WTC11 (cell line): ENCODE results near the gene ARPC5. TPM values are rescaled to one million over a fixed set of nuclear protein-coding genes. Genes with fewer than 3 reads are reported as not detected.

Experiments used
- ATAC-seq: fragments of 200-7000 bp; cut with Tn5 transposase; 2 replicates; pipeline ENCODE4 v1.10.0; 2021; ENCODE audit warnings: mild to moderate bottlenecking, moderate library complexity
- CTCF ChIA-PET: fragments of 300-600 bp; sonication (Branson Sonifier 250); formaldehyde crosslinking; loops from one replicate; lab custom pipeline; 2021; ENCODE audit warnings: antibody characterized with exemption; lab: Charles Lee
- POLR2A ChIA-PET: fragments of 350-600 bp; sonication (Branson Sonifier 250); formaldehyde crosslinking; loops from one replicate; lab custom pipeline; 2021; ENCODE audit warnings: antibody characterized with exemption; lab: Charles Lee
- DNase-seq: peaks from one replicate; pipeline ENCODE4 v3.0.0; 2021; ENCODE audit warnings: low spot score
- H3K27ac Mint-ChIP-seq: 2 replicates; pipeline ENCODE4 v1.8.0; 2021; ENCODE audit warnings: mixed read lengths
- H3K27me3 Mint-ChIP-seq: 2 replicates; pipeline ENCODE4 v1.8.0; 2021; ENCODE audit warnings: low read depth, mild to moderate bottlenecking, moderate library complexity, mixed read lengths
- H3K36me3 Mint-ChIP-seq: 2 replicates; pipeline ENCODE4 v1.8.0; 2021; ENCODE audit warnings: mixed read lengths
- H3K4me1 Mint-ChIP-seq: 2 replicates; pipeline ENCODE4 v1.8.0; 2022; ENCODE audit warnings: mixed read lengths
- H3K4me3 Mint-ChIP-seq: 2 replicates; pipeline ENCODE4 v1.8.0; 2021; ENCODE audit warnings: mild to moderate bottlenecking, moderate library complexity, mixed read lengths
- H3K9me3 Mint-ChIP-seq: 2 replicates; pipeline ENCODE4 v1.8.0; 2021; ENCODE audit warnings: mixed read lengths
- CREB1 ChIP-seq: sonication (generic); formaldehyde crosslinking; IDR thresholded peaks from 2 replicates; pipeline ENCODE4 v1.8.0; 2023; ENCODE audit warnings: mild to moderate bottlenecking, missing genetic modification reagents
- FOXK1 ChIP-seq: sonication (generic); formaldehyde crosslinking; IDR thresholded peaks from 2 replicates; pipeline ENCODE4 v1.8.0; 2022; ENCODE audit warnings: mild to moderate bottlenecking, moderate library complexity, missing genetic modification reagents
- FOXP1 ChIP-seq: sonication (generic); formaldehyde crosslinking; IDR thresholded peaks from 2 replicates; pipeline ENCODE4 v1.8.0; 2022; ENCODE audit warnings: missing genetic modification reagents, mild to moderate bottlenecking, moderate library complexity, borderline replicate concordance
- NR2C2 ChIP-seq: sonication (generic); formaldehyde crosslinking; IDR thresholded peaks from 2 replicates; pipeline ENCODE4 v1.8.0; 2022; ENCODE audit warnings: mild to moderate bottlenecking, missing genetic modification reagents
- TEAD4 ChIP-seq: sonication (generic); formaldehyde crosslinking; IDR thresholded peaks from 2 replicates; pipeline ENCODE4 v1.8.0; 2022; ENCODE audit warnings: mild to moderate bottlenecking, missing genetic modification reagents
- ZNF121 ChIP-seq: sonication (generic); formaldehyde crosslinking; IDR thresholded peaks from 2 replicates; pipeline ENCODE4 v1.8.0; 2023; ENCODE audit warnings: missing genetic modification reagents
- ZNF423 ChIP-seq: fragments of 250-450 bp; sonication (Bioruptor Pico); IDR thresholded peaks from 2 replicates; pipeline ENCODE4 v2.1.2; 2022; ENCODE audit warnings: mild to moderate bottlenecking, moderate library complexity
- total RNA-seq: library from RNA; stranded (reverse); gene quantifications from 3 replicates; pipeline ENCODE4 v1.2.3, GENCODE V29; 2021
- TF ChIP-seq, protein P1 (sequence below): sonication (generic); formaldehyde crosslinking; IDR thresholded peaks from 2 replicates; pipeline ENCODE4 v1.8.1; 2022; ENCODE audit warnings: missing genetic modification reagents, borderline replicate concordance
- TF ChIP-seq, protein P2 (sequence below): sonication (generic); formaldehyde crosslinking; IDR thresholded peaks from 2 replicates; pipeline ENCODE4 v1.8.0; 2022; ENCODE audit warnings: mild to moderate bottlenecking, missing genetic modification reagents
- TF ChIP-seq, protein P3 (sequence below): sonication (generic); formaldehyde crosslinking; IDR thresholded peaks from 2 replicates; pipeline ENCODE4 v1.8.0; 2022; ENCODE audit warnings: mild to moderate bottlenecking, missing genetic modification reagents
- TF ChIP-seq, protein P4 (sequence below): sonication (generic); formaldehyde crosslinking; IDR thresholded peaks from 2 replicates; pipeline ENCODE4 v1.8.1; 2022; ENCODE audit warnings: mild to moderate bottlenecking, missing genetic modification reagents, moderate library complexity, borderline replicate concordance
- TF ChIP-seq, protein P5 (sequence below): fragments of 250-450 bp; sonication (Bioruptor Pico); IDR thresholded peaks from 2 replicates; pipeline ENCODE4 v1.9.0; 2021; ENCODE audit warnings: mild to moderate bottlenecking, borderline replicate concordance

ARPC5 gene
- total RNA-seq, 1 experiment from 2014 or later, result 51.7 TPM

DNA sequence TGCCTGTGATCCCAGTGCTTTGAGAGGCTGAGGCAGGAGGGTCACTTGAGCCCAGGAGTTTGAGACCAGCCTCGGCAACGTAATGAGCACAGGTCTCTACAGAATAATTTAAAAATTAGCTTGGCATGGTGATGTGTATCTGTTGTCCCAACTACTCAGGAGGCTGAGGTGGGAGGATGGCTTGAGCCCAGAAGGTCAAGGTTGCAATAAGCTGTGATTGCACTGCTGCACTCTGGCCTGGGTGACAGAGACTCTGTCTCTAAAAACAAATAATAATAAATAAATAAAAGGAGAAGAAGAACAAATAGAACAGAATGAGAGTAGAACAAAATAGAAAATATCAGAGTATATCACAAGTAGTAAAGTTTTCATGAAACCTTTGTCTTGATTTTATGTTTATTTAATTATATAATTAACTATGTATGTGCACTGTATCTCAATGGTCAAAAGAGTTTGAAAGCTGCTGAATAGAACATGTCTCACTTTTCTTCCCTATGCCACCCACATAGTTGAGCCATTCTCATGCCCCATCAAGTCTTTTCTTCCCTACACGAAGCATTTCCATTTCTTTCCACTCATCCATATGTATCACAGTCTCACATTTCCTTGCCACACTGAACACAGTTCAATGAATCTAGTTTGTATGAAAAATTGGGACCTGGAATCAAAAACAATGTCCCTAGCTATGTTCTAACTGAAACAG, 40.5 kb upstream of the ARPC5 start (continued):
- TF ChIP-seq, protein P1, sequence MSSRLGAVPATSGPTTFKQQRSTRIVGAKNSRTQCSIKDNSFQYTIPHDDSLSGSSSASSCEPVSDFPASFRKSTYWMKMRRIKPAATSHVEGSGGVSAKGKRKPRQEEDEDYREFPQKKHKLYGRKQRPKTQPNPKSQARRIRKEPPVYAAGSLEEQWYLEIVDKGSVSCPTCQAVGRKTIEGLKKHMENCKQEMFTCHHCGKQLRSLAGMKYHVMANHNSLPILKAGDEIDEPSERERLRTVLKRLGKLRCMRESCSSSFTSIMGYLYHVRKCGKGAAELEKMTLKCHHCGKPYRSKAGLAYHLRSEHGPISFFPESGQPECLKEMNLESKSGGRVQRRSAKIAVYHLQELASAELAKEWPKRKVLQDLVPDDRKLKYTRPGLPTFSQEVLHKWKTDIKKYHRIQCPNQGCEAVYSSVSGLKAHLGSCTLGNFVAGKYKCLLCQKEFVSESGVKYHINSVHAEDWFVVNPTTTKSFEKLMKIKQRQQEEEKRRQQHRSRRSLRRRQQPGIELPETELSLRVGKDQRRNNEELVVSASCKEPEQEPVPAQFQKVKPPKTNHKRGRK, result no peak
- TF ChIP-seq ZNF423 (CRISPR knock-in tag), result no peak
- TF ChIP-seq, protein P2, sequence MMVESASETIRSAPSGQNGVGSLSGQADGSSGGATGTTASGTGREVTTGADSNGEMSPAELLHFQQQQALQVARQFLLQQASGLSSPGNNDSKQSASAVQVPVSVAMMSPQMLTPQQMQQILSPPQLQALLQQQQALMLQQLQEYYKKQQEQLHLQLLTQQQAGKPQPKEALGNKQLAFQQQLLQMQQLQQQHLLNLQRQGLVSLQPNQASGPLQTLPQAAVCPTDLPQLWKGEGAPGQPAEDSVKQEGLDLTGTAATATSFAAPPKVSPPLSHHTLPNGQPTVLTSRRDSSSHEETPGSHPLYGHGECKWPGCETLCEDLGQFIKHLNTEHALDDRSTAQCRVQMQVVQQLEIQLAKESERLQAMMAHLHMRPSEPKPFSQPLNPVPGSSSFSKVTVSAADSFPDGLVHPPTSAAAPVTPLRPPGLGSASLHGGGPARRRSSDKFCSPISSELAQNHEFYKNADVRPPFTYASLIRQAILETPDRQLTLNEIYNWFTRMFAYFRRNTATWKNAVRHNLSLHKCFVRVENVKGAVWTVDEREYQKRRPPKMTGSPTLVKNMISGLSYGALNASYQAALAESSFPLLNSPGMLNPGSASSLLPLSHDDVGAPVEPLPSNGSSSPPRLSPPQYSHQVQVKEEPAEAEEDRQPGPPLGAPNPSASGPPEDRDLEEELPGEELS (CRISPR knock-in tag), result no peak
- TF ChIP-seq FOXK1 (CRISPR knock-in tag), result no peak
- TF ChIP-seq, protein P3, sequence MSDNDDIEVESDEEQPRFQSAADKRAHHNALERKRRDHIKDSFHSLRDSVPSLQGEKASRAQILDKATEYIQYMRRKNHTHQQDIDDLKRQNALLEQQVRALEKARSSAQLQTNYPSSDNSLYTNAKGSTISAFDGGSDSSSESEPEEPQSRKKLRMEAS (CRISPR knock-in tag), result no peak

DNA sequence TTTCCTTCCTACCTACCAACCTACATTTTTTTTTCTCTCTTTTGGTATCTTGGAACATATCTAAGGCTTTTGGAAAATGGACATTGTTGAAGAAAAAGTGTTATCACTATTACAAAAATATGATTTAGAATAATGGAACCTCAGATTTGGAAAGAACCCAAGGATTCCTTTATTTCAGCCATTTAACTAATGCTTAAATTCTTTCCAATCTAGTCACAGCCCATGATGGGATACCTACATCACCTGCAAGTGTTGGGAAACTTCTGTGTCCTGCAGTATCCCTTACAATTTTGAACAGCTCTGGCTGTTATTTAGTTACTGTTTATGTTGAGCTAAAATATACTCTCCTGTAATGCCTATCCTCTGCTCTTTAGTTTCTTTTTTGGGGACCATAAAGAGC, 39.8 kb upstream of the ARPC5 start:
- no peak for ATAC-seq
- H3K9me3 Mint-ChIP-seq, result peaks cover 18% of the 10 kb centered on the region
- H3K27me3 Mint-ChIP-seq, result no peaks in the 10 kb centered on the region
- ChIA-PET POLR2A (no interaction called here), CTCF (no interaction called here)
- TF ChIP-seq TEAD4, result no peak
- no peak for TF ChIP-seq FOXP1 (CRISPR knock-in tag)
- TF ChIP-seq, protein P4, sequence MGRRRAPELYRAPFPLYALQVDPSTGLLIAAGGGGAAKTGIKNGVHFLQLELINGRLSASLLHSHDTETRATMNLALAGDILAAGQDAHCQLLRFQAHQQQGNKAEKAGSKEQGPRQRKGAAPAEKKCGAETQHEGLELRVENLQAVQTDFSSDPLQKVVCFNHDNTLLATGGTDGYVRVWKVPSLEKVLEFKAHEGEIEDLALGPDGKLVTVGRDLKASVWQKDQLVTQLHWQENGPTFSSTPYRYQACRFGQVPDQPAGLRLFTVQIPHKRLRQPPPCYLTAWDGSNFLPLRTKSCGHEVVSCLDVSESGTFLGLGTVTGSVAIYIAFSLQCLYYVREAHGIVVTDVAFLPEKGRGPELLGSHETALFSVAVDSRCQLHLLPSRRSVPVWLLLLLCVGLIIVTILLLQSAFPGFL, result no peak
- TF ChIP-seq, protein P5, sequence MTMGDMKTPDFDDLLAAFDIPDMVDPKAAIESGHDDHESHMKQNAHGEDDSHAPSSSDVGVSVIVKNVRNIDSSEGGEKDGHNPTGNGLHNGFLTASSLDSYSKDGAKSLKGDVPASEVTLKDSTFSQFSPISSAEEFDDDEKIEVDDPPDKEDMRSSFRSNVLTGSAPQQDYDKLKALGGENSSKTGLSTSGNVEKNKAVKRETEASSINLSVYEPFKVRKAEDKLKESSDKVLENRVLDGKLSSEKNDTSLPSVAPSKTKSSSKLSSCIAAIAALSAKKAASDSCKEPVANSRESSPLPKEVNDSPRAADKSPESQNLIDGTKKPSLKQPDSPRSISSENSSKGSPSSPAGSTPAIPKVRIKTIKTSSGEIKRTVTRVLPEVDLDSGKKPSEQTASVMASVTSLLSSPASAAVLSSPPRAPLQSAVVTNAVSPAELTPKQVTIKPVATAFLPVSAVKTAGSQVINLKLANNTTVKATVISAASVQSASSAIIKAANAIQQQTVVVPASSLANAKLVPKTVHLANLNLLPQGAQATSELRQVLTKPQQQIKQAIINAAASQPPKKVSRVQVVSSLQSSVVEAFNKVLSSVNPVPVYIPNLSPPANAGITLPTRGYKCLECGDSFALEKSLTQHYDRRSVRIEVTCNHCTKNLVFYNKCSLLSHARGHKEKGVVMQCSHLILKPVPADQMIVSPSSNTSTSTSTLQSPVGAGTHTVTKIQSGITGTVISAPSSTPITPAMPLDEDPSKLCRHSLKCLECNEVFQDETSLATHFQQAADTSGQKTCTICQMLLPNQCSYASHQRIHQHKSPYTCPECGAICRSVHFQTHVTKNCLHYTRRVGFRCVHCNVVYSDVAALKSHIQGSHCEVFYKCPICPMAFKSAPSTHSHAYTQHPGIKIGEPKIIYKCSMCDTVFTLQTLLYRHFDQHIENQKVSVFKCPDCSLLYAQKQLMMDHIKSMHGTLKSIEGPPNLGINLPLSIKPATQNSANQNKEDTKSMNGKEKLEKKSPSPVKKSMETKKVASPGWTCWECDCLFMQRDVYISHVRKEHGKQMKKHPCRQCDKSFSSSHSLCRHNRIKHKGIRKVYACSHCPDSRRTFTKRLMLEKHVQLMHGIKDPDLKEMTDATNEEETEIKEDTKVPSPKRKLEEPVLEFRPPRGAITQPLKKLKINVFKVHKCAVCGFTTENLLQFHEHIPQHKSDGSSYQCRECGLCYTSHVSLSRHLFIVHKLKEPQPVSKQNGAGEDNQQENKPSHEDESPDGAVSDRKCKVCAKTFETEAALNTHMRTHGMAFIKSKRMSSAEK (CRISPR knock-in tag), result no peak
- TF ChIP-seq, protein P2 (CRISPR knock-in tag), result no peak
- TF ChIP-seq ZNF121 (CRISPR knock-in tag), result no peak
- no peak for TF ChIP-seq NR2C2 (CRISPR knock-in tag)
- TF ChIP-seq CREB1 (CRISPR knock-in tag), result no peak
- H3K4me3 Mint-ChIP-seq, result no peak overlapping the region
- DNase-seq, result no peak
- no peaks in the 10 kb centered on the region; the same call in 1 of the 2 replicates for H3K36me3 Mint-ChIP-seq
- no peak overlapping the region for H3K27ac Mint-ChIP-seq
- no peaks in the 10 kb centered on the region for H3K4me1 Mint-ChIP-seq
